Skeletal muscle tissue (tissue), 4 donors: ENCODE results near the gene SYPL1. TPM values are rescaled to one million over a fixed set of nuclear protein-coding genes. Genes with fewer than 3 reads are reported as not detected.

Experiments used
- H3K27ac ChIP-seq: one replicate; pipeline ENCODE4 v1.7.0; 2013; ENCODE audit warnings: mild to moderate bottlenecking, low read depth, low read length, inconsistent platforms
- H3K27me3 ChIP-seq, 3 donors: one replicate each; pipeline ENCODE4 v1.7.0; 2013; ENCODE audit warnings: low read length in 3 of 3; ENCODE audit not compliant: control insufficient read depth in 3 of 3, insufficient read depth in 3 of 3
- H3K36me3 ChIP-seq, 3 donors: one replicate each; pipeline ENCODE4 v1.7.0; 2013; ENCODE audit warnings: low read length in 3 of 3; ENCODE audit not compliant: control insufficient read depth in 3 of 3, insufficient read depth in 3 of 3
- H3K4me1 ChIP-seq, 3 donors: one replicate each; pipeline ENCODE4 v1.7.0; 2013; ENCODE audit warnings: low read length in 3 of 3, mild to moderate bottlenecking in 3 of 3; ENCODE audit not compliant: control insufficient read depth in 3 of 3, insufficient read depth in 3 of 3
- H3K4me3 ChIP-seq, 3 donors: one replicate each; pipeline ENCODE4 v1.7.0; 2013; ENCODE audit warnings: low read length in 3 of 3
- H3K9ac ChIP-seq, 3 donors: one replicate each; pipeline ENCODE4 v1.7.0; 2013; ENCODE audit warnings: low read length in 3 of 3, mild to moderate bottlenecking in 3 of 3, moderate library complexity in 2 of 3, low read depth in 1 of 3
- H3K9me3 ChIP-seq, 3 donors: one replicate each; pipeline ENCODE4 v1.7.0; 2013; ENCODE audit warnings: low read length in 3 of 3; ENCODE audit not compliant: control insufficient read depth in 3 of 3
- total RNA-seq: library from RNA; depleted of rRNA; stranded (reverse); fragments of >200 nt; gene quantifications from one replicate; pipeline ENCODE4 v1.2.3, GENCODE V29; 2014
- donor health status: Osteomylitis.

SYPL1 gene
- total RNA-seq, 1 donor from 2014 or later: 53.2 TPM

DNA sequence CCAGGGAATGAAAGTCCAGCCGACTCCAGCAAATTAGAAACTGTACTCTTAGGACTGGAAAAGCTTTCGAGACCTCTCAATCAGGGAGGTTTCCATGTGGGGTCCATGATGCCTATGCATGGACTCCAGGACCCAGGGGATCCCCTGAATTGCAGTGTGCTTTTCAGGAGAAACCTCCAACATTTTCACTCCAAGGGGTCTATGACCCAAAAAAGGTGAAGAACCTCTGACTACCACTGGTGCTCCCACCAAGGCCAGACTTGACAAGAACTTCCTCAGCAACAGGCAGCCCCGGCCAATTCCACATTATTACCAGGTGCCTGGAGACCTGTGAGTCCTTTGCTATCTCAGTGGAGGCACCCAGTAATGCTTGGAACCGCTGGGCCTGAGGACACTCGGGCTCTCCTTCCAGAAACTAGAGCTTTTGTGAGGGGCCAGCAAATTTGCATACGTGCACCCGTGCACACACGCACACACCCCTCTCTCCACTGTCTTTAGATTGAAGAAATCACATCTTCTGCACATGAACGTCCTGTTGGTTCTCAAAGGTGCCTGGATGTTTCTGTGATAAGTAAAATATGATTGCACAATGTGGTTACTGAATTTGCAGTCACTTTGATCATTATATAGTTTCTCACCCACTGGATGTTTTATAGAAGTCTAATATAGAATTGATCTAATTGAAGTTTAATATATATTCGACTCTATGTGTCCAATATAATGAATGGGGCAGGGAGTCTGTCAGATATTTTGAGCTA is 54.7 kb downstream of the SYPL1 start:
- H3K9ac ChIP-seq: peak overlapping the region in 1 of 3 donors; percentile 40

DNA sequence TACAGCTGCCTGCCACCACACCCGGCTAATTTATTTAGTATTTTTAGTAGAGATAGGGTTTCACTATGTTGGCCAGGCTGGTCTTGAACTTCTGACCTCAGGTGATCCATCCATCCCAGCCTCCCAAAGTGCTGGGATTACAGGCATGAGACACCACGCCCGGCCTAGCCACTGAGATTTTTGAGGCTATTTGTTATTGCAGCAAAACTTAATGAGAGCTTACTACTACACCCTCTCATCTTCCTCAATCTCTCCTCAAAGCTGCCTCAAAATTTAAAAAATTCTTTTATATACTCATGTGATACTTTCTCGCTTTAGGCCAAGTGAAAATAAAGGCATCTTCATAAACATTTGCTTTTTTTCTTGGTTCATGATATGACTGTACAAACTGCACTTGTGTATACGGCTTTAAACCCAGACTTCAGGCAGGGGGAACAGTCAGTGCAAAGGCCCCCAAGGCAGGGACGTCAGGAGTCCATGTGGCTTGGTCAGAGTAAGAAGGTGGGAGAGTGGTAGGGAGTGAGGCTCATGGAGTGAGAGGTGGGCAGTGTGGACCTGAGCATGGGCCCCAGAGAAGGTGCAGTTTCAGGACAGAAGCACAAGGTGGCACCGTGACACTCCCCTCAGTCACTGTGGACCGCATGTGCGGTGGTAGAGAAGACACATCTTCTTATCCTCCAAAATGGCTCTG is 55.5 kb downstream of the SYPL1 start:
- Histone ChIP-seq H3K27ac (no peak overlapping the region), H3K36me3 (no peaks in the 10 kb centered on the region), H3K4me3 (no peak overlapping the region), H3K27me3 (no peaks in the 10 kb centered on the region), H3K9ac (peak overlapping the region in 1 of 3 donors; percentile 40), H3K4me1 (peaks cover 4 to 8% (median 6%) of the 10 kb centered on the region in 3 donors), H3K9me3 (no peaks in the 10 kb centered on the region)

More for the DNA sequence above, 54.7 kb downstream of the SYPL1 start:
- Histone ChIP-seq H3K4me1 (peaks cover 4 to 8% (median 6%) of the 10 kb centered on the region in 3 donors), H3K9me3 (no peaks in the 10 kb centered on the region), H3K36me3 (no peaks in the 10 kb centered on the region), H3K27ac (no peak overlapping the region), H3K4me3 (no peak overlapping the region), H3K27me3 (no peaks in the 10 kb centered on the region)

DNA sequence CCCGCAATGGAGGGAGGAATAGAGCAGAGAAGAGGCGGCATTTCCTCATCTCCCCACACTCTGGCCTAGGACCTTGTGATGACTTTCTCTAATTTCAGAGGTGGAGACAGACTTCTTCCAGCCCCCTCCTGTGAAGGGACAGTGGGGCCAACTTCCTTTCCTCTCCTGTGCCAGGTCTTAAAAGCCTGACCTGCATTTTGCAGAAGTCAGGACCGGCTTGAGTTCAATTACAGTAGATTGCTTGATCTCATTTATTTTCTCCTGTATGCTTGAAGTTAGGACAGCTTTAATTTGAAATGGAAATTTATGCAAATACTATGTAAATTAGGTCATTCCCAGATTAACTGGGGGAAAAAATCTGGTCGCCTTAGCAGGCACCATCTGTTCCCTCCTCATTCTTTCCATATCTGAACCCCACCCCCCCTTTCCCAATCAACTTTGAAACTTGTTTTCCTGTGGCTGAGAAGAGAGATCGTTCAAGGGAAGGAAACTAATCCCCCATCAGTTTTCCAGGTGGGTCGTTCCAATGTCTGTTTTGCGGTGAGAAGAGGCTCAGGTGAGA is 57.1 kb downstream of the SYPL1 start:
- H3K36me3 ChIP-seq: no peaks in the 10 kb centered on the region
- H3K9me3 ChIP-seq: no peaks in the 10 kb centered on the region
- H3K9ac ChIP-seq: no peak overlapping the region
- H3K27me3 ChIP-seq: no peaks in the 10 kb centered on the region
- no peak overlapping the region for H3K4me3 ChIP-seq
- no peak overlapping the region for H3K27ac ChIP-seq
- peaks cover 4 to 20% (median 18%) of the 10 kb centered on the region in 3 donors for H3K4me1 ChIP-seq

DNA sequence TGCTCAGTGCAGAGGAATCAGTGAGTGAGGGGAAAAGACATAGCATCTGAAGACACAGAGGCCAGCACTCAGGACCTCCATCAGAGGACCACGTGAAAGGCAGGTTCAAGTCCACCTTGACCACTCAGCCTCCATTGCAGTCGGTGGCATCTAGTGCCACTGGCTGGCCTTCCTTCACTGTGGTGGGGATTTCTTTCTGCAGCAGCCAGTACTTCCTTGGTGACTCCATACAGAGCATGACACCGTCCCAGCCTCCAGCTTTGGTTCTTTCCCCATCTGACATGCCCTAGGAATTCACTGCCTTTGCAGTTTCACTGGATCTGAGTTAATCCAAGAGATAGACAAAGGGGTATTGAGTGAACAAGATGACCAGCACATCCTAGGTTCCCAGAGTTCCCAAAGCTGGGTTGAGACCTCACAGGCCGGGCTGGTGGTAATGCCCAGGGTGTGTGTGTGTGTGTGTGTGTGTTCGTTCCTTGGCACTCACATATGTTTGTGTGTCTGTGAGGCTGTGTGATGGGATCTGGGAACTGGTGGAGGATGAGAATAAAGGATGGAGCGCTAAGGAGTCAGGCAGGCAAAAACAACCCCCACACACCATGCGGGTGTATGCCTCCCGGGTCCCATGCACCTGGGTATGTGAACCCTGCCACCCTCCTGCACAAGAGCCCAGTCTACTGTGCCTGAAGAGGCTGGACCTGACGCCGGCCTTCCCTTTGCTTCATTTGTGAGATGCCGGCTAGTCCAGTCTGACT is 57.8 kb downstream of the SYPL1 start:
- Histone ChIP-seq H3K36me3 (no peaks in the 10 kb centered on the region), H3K4me3 (no peak overlapping the region), H3K9ac (no peak overlapping the region), H3K27me3 (no peaks in the 10 kb centered on the region), H3K9me3 (no peaks in the 10 kb centered on the region), H3K4me1 (peaks cover 4 to 21% (median 19%) of the 10 kb centered on the region in 3 donors), H3K27ac (no peak overlapping the region)

DNA sequence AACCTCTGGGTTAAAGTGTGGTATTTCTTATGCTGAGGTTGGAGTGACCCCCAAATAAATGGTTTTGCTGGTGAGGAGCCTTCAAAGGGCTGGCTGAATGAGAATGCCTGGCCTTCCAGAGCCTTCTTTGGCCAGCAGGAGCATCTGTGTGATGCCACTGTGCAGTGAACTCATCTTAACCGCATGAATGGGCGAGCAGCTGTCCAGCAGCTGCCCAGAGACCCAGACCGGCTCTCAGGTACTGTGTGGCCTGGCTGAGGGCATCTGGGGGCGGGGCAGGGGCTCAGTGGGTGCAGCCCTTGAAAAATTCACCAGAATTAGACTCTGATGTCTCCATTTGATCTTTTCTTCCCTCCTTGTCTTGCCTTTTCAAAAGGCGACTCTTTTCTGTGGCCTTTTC is 59.0 kb downstream of the SYPL1 start:
- Histone ChIP-seq H3K27me3 (no peaks in the 10 kb centered on the region), H3K4me1 (peaks cover 4 to 21% (median 14%) of the 10 kb centered on the region in 3 donors), H3K9me3 (no peaks in the 10 kb centered on the region), H3K9ac (no peak overlapping the region), H3K36me3 (no peaks in the 10 kb centered on the region), H3K27ac (no peak overlapping the region), H3K4me3 (no peak overlapping the region)

DNA sequence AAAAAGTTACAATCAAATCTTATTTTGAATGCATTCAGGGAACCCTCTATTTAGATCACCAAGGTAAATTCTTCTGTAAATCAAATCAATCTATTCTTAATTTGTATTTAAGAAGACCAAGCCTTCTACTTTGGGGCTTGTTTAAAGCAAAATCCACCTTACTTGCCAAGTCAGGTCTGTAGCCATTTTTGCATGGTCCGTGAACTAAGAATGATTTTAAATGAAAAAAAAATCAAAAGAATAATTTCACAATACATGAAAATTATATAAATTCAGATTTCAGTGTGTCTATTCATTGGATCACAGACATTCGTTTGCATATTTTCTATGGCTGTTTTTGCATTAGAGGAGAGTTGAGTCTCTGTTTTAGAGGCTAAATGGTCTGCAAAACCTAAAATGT is 59.4 kb downstream of the SYPL1 start:
- peaks cover 4 to 21% (median 14%) of the 10 kb centered on the region in 3 donors for H3K4me1 ChIP-seq
- no peaks in the 10 kb centered on the region for H3K9me3 ChIP-seq

DNA sequence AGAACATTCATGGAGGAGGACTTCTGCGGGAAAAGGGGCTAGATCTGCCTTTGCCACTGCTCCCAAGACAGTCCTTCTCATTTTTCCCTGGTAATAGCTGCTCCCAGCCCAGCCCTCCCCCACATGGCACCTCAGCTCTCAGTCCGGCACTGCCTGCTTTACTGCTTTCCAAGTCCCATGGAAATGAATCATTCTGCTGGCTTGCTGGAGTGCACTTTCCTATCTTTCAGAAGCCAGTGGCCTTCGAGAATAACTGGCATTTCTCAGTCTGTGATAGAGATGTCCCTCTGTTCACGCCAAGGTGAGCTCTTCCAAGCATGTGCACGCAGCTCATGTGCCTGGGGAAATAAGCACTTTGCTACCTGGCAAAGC is 61.4 kb downstream of the SYPL1 start:
- Histone ChIP-seq H3K4me1 (peaks cover 0 to 15% (median 11%) of the 10 kb centered on the region in 3 donors), H3K9me3 (no peaks in the 10 kb centered on the region), H3K36me3 (no peaks in the 10 kb centered on the region), H3K27me3 (no peaks in the 10 kb centered on the region), H3K9ac (peak overlapping the region in 1 of 3 donors; percentile 28), H3K4me3 (peak overlapping the region in 1 of 3 donors; percentile 6), H3K27ac (peak overlapping the region; percentile 51)

More for the DNA sequence above, 59.4 kb downstream of the SYPL1 start:
- Histone ChIP-seq H3K36me3 (no peaks in the 10 kb centered on the region), H3K4me3 (no peak overlapping the region), H3K27me3 (no peaks in the 10 kb centered on the region), H3K27ac (no peak overlapping the region), H3K9ac (no peak overlapping the region)

DNA sequence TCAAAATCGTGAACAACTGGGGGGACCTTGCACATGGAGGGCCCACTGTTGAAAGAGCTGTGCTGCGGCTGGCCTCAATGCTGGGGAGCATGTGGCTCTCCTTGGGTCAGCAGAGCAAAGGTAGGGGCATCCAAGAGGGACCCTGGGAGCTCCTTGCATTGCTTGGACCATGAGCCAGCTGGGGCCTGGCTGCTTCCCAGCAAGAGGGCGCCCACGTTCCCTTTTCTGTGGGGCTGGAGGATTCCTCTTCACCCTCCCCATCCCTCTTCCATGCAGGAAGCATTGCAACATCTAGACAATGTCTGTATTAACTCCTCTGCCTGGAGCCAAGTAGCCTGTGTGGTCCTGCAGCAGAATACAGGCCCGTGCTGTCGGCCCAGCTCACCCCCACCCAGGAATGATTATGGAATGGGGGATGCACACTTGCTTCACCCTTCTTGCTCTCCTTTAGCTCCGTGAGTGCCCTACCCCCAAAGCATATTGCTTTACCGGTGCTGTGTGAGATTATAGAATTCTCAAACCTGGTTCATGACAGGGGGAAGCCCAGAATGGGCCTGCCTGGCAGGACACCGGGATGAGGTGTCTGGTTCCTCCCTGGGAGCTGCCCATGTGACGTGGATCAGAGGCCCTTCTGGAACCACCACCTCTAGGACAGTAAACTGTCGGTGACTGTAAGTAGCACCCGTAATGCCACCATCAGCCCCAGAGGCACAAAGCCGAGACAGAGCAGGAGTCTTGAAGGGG is 61.9 kb downstream of the SYPL1 start:
- peaks cover 0 to 15% (median 11%) of the 10 kb centered on the region in 3 donors for H3K4me1 ChIP-seq
- no peaks in the 10 kb centered on the region for H3K9me3 ChIP-seq
- peak overlapping the region in 1 of 3 donors; percentile 6 for H3K4me3 ChIP-seq
- no peaks in the 10 kb centered on the region for H3K36me3 ChIP-seq
- H3K27ac ChIP-seq: peak overlapping the region; percentile 51
- H3K9ac ChIP-seq: peak overlapping the region in 1 of 3 donors; percentile 28
- no peaks in the 10 kb centered on the region for H3K27me3 ChIP-seq

DNA sequence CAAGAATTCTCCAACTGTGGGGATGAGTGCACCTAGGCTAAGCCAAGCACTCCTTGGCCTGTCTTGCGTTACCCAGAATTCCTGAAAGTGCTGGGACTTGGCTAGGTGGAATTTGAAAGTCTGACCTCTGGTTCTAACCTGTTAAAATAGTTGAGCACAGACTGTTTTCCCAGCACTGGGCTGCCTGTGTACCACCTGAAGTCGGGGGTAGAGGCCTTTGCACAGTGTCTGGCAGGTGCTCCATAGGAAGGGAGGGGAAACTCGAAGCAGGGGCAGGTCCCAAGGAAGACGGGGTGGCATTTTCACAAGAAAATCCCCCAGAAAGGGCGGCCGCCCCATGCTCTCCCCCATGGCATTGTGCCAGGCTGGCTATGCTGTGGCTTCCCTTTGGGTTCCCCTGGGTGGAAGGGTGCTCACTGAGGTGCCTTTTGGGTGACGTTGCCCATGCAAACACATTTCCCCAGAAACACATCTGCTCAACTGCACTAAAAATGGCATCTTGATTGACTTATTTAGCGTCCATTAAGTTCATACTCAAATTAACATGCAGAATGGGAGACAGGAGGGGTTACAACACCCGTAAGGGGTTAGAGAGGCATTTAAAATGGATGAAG is 62.9 kb downstream of the SYPL1 start:
- Histone ChIP-seq H3K36me3 (no peaks in the 10 kb centered on the region), H3K4me3 (no peak overlapping the region)

More for the DNA sequence above, 62.9 kb downstream of the SYPL1 start:
- H3K27ac ChIP-seq: no peak overlapping the region
- no peaks in the 10 kb centered on the region for H3K9me3 ChIP-seq
- H3K9ac ChIP-seq: no peak overlapping the region
- peaks cover 0 to 15% (median 11%) of the 10 kb centered on the region in 3 donors for H3K4me1 ChIP-seq
- H3K27me3 ChIP-seq: no peaks in the 10 kb centered on the region
